HG02870 (cell line): ENCODE measurements around the gene DLX1.
"Not testable (repeated sequence)": the region's sequence is repeated elsewhere in the genome, so short reads cannot be mapped to it uniquely, and the experiment has no call there.

ENCODE experiments used
- ATAC-seq: cut with Tn5 transposase; IDR thresholded peaks from one replicate; pipeline ENCODE4 v1.9.1; 2021; ENCODE audit warnings: mild to moderate bottlenecking, moderate library complexity; ENCODE audit not compliant: unreplicated experiment

DLX1 gene

GRCh38 chr2:172085460-172086159, at the start of gene DLX1:
Gene DLX1 (plus strand): TSS chr2:172085507. CDS start chr2:172085678, 171 bp downstream.
- ATAC-seq: peak; percentile 13

DNA sequence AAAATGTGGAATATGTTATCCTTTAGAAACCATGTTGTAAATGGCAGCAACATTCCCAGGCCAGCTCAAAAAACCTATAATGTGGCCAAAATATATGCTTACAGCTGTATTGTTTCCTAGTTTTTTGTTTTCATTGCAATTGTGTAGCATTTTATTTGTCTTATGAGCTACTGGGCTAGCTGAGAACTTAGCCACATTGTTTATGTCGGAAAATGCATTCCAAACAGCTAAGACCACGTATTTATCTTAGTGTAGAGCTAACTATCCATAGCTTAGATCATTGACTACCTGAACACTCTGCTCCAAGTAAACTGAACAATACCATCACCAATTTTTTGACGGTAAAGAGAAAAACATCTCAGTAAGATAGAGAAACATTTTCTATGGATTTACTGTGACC, 47.2 kb upstream of the DLX1 start:
- no peak for ATAC-seq

GRCh38 chr2:172038604-172039003, 46.7 kb upstream of the DLX1 start:
- ATAC-seq: no peak

- no peak for ATAC-seq
These were observed 46.1 kb upstream of the DLX1 start for GRCh38 chr2:172039011-172039704.

GRCh38 chr2:172040311-172040710, 45.0 kb upstream of the DLX1 start:
- ATAC-seq: no peak

DNA sequence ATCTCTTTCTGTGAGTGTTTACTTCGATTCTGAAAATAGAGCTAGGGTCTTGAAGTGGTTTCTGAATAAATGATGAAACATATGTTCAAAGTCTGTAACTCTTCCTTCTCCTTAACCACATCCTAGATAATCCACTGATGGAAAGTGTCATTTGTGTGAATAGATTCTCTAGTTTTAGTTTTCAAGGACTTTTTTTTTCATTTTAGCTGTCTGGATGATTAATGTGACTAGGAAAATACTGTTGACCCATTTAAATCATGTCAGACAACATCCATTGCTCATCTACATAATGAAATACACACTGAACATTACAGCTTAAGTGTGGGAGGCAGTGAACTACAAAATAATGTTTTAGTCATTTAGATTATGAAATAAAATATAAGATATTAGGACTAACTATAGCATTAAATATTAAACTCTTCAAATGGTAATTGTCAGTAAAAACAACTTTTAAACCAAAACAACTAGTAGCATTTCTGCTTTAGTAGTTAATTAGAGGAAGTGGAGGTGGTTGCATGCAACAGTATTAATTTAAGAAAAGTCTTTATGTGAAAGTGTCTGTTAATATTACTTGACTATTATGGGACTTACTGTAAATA, 39.1 kb upstream of the DLX1 start:
- no peak for ATAC-seq

GRCh38 chr2:172046866-172047565, 38.3 kb upstream of the DLX1 start:
- no peak for ATAC-seq

DNA sequence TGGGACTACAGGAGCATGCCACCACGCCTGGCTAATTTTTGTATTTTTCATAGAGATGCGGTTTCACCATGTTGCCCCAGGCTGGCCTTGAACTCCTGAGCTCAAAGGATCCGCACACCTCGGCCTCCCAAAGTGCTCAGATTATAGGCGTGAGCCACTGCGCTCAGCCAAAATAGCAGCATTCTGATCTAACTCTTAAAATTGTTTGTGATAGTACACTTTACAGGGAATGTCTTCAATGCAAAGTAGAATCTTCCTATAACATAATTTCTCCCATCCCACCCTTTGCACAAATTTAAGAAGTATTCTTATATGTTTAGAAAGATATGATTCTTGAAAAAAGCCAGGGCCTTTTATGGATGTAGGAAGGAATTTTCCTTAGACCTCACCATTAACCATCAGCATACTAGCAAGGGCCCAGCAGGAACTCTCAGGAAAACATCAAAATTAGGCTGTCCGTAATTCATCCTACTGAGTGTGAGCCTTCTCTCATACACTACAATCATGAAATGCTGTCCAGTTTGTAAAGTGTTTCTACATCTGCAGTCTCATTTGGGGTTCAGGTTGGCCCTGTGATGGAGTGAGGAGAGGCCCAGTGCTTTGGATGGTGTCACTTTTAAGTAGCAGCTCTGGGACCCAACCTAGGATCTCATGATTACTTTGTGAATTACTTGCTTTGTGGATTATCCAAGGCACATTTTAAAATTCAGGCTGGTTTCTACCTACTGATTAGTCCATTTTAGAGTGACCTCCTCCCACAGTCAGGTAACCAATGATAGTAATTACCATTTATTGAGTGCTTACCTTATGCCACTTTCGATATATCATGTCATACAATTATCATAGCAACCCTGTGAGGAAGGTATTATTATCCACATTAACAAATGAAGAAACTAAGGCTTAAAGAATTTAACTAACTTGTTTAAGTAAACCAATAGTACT, 37.5 kb upstream of the DLX1 start:
- ATAC-seq: no peak

DNA sequence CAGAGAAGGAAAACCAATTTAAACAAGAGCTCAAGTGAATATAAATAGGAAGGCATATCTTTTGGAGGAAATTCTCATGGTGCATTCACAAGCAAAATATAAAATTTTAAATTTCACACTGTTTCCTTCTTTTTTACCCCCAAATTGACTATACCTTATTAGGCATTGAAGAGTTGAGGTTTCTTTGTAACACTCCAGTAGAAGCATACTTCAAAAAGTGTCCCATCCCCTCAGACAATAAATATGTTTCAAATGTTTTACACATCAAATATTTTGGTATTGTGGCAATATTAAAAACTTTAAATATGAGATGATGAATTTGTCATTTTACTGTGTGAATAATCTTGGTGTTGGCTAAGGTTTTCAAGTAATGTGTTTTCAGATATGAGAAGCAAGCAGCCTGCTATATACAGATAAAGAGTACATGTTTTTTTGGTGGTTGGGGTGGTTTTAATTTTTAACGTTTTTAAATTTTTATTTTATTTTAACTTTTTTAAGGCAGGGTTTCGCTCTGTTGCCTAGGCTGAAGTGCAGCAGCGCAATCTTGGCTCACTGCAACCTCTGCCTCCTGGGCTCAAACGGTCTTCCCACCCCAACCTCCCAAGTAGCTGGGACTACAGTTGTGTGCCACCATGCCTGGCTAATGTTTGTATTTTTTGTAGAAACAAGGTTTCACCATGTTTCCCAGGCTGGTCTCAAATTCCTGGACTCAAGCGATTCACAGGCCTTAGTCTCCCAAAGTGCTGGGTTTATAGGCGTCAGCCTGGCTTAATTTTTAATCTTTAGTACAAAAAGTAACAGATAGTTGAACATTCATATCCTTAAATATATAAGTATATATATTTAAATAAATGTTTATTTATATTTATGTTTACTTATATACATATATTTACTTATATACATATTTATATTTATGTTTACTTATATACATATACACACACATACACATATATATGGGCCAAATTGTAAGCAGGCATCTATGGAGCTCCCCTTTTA, 36.5 kb upstream of the DLX1 start:
- no peak for ATAC-seq

DNA sequence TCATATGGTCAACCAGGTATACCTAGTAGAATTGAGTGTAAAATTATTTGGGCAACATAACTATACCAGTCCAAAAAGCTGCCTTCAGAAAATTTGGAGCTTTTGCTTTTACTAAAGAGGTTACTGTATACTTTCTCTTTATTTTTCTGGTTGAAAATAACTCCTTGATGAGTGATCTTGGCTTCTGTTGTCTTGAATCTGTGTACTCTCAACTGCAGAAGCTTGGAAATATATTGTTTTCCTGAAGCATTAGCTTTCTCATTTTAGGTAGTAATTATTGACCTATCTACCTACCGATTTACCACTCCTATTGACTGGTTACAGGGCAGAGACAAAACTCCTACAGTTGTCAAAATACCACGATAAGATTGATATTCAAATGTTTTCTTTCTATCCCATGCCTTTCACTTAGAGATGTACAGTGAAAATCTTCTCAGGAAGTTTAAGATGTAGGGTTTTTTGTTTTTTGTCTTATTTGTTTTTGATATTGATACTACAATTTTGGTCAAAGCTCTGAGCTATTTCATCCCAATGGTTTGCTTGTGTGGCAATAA, 35.7 kb upstream of the DLX1 start:
- no peak for ATAC-seq

DNA sequence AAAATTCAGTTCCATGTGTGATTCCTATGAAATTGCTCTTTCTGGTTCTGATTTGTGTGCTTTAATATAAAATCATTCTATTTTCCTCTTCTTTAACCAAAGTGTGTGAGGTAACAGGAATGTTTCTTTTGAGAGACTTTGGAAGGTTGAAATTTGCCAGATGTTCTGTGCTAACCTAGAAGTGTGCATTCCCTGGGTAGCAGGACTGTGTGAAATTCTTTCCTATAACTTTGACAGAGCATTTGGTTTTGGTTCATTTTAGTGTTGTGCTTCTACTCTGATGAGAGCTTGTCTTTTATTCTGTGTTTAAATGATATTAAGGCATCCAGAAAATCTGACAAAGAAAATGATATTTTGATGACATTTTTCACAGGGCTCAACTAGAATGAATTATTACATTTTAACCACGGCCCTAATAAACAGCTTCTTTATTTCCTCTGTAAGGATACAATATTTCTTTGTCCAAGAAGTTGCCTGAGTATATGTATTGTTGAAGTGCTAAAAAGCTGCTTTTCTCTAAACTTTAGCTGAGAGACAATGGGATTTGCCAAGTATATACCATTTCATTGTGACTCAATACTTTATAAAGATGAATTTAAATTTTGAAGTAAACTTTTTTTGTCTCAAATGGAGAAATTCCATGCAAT, 34.7 kb upstream of the DLX1 start:
- no peak for ATAC-seq

DNA sequence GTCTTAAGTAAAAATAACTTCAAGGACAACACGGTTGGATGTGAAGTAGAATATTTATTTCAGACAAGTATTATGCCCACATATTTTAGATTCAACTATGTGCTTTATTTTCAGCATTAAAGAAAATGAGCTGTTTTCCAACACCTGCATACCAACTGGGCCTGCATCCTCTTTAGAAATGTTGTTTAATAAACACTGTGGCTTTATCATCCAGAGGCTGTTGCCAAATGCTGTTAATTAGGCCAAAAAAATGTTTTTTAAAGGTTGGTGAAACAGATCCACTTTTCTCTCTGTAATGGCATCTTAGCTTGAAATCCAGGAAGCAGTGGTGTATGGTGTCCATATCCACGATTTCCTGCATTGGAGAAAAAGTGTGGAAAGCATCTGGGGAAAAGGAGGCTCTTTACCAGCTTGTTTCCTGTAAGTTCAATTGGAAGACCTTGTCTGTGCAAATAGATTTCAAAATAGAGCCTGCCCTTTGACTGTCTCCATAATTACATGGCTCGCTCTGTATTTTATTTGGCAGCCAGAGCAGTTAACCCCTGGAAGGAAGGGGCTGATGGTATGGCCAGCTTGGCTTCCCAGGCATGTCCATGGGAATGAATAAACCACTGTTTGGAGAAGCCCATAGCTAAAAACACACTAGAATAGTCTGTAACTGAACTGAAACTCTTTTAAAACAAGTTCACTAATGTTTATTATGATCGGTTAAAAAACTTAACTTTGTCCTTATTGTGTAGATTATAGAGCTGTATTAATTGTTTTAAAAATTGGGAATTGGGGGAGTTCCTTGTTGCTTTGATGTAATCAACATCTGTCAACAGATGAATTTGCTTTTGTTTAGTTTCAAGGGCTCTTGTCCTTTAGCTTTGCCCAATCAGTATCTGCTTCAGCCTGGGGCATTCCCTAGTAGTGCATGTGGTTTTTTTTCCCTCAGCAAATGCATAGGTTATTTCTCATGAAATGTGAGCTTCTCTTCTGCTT, 33.0 kb upstream of the DLX1 start:
- ATAC-seq: peak; percentile 70

GRCh38 chr2:172053486-172053885, 31.8 kb upstream of the DLX1 start:
- ATAC-seq: no peak

DNA sequence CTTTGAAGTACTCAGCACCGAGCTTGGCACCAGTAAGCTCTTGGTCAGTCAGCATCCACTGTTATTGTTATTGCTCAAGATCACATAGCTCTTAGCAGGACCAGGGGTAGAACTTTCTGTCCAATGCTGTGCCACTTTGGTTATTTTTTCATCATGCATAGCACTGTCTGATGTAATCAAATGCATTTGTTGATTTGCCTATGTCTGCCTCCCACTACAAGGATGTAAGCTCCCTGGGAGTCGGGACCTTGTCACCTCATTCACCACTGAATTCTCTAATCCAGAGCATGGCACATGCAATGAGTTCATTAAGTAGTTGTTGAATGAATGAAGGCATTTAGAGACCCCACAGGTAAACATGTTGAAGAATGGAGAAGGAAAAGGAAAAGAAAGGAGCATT, 29.0 kb upstream of the DLX1 start:
- ATAC-seq: no peak

DNA sequence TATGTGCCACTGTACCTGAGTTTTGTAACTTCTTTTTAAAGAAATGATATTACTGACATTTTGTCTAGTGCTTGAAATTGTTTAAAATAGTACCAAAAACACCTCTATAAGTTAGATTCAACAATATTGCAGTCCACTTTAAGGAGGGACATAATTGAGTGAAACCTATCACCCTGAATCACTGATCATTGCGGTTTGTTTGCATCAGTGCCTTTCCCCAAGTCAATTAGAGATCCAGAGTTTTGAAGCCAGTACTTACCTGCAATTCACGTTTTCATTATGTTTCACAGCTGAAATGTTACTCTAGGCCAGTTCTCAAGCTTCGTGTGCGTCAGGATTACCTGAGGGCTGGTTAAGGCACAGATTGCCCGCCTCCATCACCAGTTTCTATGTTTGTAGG, 26.6 kb upstream of the DLX1 start:
- ATAC-seq: no peak

GRCh38 chr2:172060118-172060517, 25.2 kb upstream of the DLX1 start:
- not testable (repeated sequence) for ATAC-seq

DNA sequence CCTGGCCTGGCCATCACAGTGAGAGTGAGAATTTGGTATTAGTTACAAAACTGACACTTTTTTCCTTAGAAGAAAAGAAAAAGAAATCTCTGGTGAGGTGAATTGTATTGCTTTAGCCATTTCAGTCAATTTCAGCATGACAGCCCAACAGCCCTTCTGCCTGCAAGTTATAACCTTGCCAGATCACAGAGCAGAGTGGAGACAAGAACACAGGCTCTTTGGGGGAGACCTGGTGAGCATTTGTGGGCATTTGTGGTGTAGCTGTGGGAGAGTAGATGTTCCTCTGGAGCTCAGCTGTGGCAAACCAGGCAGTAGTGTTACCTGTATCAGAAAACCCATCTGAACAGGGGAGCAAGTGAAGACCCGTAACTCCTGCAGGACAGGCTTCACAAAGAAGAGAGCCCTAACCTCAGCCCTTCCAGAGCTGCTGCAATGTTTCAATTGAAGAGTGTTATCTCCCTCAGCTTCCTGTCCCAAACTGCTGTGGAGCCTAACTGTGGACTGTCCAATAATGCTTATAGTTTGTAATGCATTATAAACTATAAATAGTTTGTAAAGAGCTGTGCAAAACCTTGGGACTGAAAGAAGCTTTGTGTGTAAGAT, 22.8 kb upstream of the DLX1 start:
- no peak for ATAC-seq
